CD4-positive, alpha-beta memory T cell (primary cell): ENCODE measurements around the gene ITGAE. TPM values are rescaled to one million over a fixed set of nuclear protein-coding genes. Genes with fewer than 3 reads are reported as not detected.

Experiments
- CTCF ChIA-PET: fragments of 350-600 bp; sonication (Branson Sonifier 250); formaldehyde crosslinking; loops from one replicate; lab custom pipeline; 2021; ENCODE audit warnings: inconsistent platforms; ENCODE audit not compliant: partially characterized antibody; lab: Charles Lee
- POLR2A ChIA-PET: fragments of 350-600 bp; sonication (Branson Sonifier 250); formaldehyde crosslinking; loops from one replicate; lab custom pipeline; 2021; ENCODE audit not compliant: partially characterized antibody; lab: Charles Lee
- DNase-seq, 5 donors: peaks; one replicate each; pipeline versions ENCODE4 v3.0.0 to v3.0.0-alpha.2; 2020 to 2022; ENCODE audit warnings: mixed read lengths in 1 of 5
- H3K27ac ChIP-seq: one replicate; pipeline ENCODE4 v1.7.0; 2013; ENCODE audit warnings: low read depth, low read length
- H3K27me3 ChIP-seq: 2 replicates; pipeline ENCODE4 v1.7.0; 2013; ENCODE audit warnings: mild to moderate bottlenecking, low read length, moderate library complexity; ENCODE audit not compliant: insufficient read depth
- H3K36me3 ChIP-seq: 2 replicates; pipeline ENCODE4 v1.7.0; 2013; ENCODE audit warnings: mild to moderate bottlenecking, low read length, moderate library complexity; ENCODE audit not compliant: insufficient read depth
- H3K4me1 ChIP-seq: 2 replicates; pipeline ENCODE4 v1.7.0; 2013; ENCODE audit warnings: mild to moderate bottlenecking, low read length, moderate library complexity; ENCODE audit not compliant: insufficient read depth
- H3K4me3 ChIP-seq, 2 donors: one replicate each; pipeline ENCODE4 v1.7.0; 2013; ENCODE audit warnings: low read length in 2 of 2, mild to moderate bottlenecking in 1 of 2
- H3K9me3 ChIP-seq, 2 donors: one replicate each; pipeline ENCODE4 v1.7.0; 2013; ENCODE audit warnings: low read length in 2 of 2, control low read depth in 1 of 2; ENCODE audit not compliant: control insufficient read depth in 1 of 2
- H3K27ac Mint-ChIP-seq, 7 donors: one replicate each; pipeline ENCODE4 v1.8.0; 2020 to 2021; ENCODE audit warnings: mixed read lengths in 7 of 7, mild to moderate bottlenecking in 6 of 7, inconsistent platforms in 3 of 7, moderate library complexity in 3 of 7
- H3K27me3 Mint-ChIP-seq, 2 donors: one replicate each; pipeline ENCODE4 v1.8.0; 2020 to 2021; ENCODE audit warnings: mixed read lengths in 2 of 2
- H3K36me3 Mint-ChIP-seq, 2 donors: one replicate each; pipeline ENCODE4 v1.8.0; 2020 to 2021; ENCODE audit warnings: mixed read lengths in 2 of 2, inconsistent platforms in 1 of 2, mild to moderate bottlenecking in 1 of 2
- H3K4me1 Mint-ChIP-seq, 4 donors: one replicate each; pipeline ENCODE4 v1.8.0; 2020 to 2021; ENCODE audit warnings: mixed read lengths in 4 of 4, mild to moderate bottlenecking in 1 of 4
- H3K4me3 Mint-ChIP-seq, 8 donors: one replicate each; pipeline ENCODE4 v1.8.0; 2020 to 2021; ENCODE audit warnings: mixed read lengths in 8 of 8, mild to moderate bottlenecking in 7 of 8, moderate library complexity in 6 of 8, inconsistent platforms in 3 of 8
- H3K9me3 Mint-ChIP-seq, 8 donors: one replicate each; pipeline ENCODE4 v1.8.0; 2020 to 2021; ENCODE audit warnings: mixed read lengths in 8 of 8, mild to moderate bottlenecking in 5 of 8, inconsistent platforms in 3 of 8, moderate library complexity in 1 of 8
- intact Hi-C: fragments of 100-400 bp; cut with micrococcal nuclease; formaldehyde crosslinking; loops from one replicate; pipeline ENCODE4 v1.15.1; 2023
- polyA plus RNA-seq, 2 donors: library from polyadenylated mRNA; unstranded; fragments of 300-500 nt; fragmentation: Illumina TruSeq; gene quantifications; one replicate each; pipeline ENCODE4 v1.2.3, GENCODE V29; 2021
- total RNA-seq, 2 experiments: library from RNA; stranded (reverse); gene quantifications; one replicate each; pipeline ENCODE4 v1.2.3, GENCODE V29; 2021

ITGAE gene
- total and polyA plus RNA-seq, 4 experiments from 2014 or later: 17.2 to 43.6 (median 27.7) TPM

DNA sequence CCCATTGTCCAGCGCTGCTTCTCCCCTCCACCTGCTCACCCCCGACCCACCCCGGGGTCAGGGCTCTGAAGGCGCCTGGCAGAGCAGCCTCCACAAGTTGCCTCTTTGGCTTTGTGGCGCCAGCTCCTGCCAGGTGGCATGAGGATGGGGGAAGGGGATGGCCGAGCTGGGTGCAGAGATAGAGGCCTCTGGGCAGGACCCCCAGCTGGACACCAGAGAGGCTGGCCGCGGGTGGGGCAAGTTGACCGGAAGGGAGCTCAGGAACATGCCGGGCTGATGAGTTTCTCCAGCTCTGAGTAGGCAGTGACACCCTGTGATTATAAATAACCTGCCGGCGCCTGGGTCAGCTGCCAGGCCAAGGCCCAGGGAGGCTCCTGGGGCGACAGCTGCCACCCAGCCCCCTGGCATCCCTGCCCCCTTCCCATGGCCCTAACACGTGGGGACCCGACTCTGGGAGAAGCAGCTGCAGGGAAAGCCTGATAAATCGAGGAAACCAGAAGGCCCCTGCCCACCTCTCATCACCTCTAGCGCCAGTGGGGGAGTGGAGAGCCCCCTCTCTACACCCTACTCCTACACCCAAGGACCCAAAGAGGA lies 105.8 kb downstream of the ITGAE start:
- no peak for DNase-seq

DNA sequence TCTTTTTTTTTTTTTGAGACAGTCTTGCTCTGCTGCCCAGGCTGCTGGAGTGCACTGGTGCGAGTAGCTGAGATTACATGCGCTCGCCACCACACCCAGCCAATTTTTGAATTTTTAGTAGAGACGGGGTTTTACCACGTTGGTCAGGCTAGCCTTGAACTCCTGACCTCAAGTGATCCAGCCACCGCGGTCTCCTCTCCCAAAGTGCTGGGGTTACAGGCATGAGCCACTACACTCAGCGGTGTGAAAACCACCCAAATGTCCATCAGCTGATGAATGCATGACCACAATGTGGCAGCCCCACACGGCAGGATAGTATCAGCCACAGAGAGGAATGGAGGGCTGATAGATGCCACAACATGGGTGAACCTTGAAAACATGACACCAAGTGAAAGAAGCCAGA lies 107.2 kb downstream of the ITGAE start:
- Mint-ChIP-seq H3K27me3 (no peaks in the 10 kb centered on the region), H3K4me3 (peak overlapping the region; percentile 65 to 92 (median 87)), H3K27ac (peak overlapping the region; percentile 9 to 79 (median 52)), H3K9me3 (no peaks in the 10 kb centered on the region), H3K36me3 (peaks cover 13 to 18% of the 10 kb centered on the region in 2 donors), H3K4me1 (peaks cover 8 to 36% (median 22%) of the 10 kb centered on the region in 4 donors)
- ChIA-PET POLR2A (interaction anchor here (1.1 kb wide), 1 partner anchor 17 kb away, joined by 3 read pairs; no protein-coding TSS in a partner anchor), CTCF (interaction anchor here (1.0 to 1.5 kb wide), 3 partner anchors 17 to 134 kb away, joined by 3 to 4 read pairs (median 3); no protein-coding TSS in a partner anchor)
- Histone ChIP-seq H3K4me3 (no peak overlapping the region), H3K4me1 (peaks cover 20% of the 10 kb centered on the region), H3K9me3 (no peaks in the 10 kb centered on the region), H3K27me3 (no peaks in the 10 kb centered on the region), H3K27ac (no peak overlapping the region), H3K36me3 (no peaks in the 10 kb centered on the region)
- intact Hi-C loops: no loop called here
- DNase-seq: peak in 1 of 5 donors; percentile 52

More for the DNA sequence above, 105.8 kb downstream of the ITGAE start:
- H3K36me3 Mint-ChIP-seq: peaks cover 8 to 13% of the 10 kb centered on the region in 2 donors
- intact Hi-C loops: no loop called here
- no peaks in the 10 kb centered on the region for H3K27me3 Mint-ChIP-seq
- ChIA-PET POLR2A (interaction anchor here (0.6 to 2.4 kb wide), 12 partner anchors 12 to 1890 kb away, joined by 3 to 34 read pairs (median 3); partner anchors contain the start of genes EMC6, HASPIN and TAX1BP3), CTCF (interaction anchor here (0.9 to 2.6 kb wide), 7 partner anchors 12 to 93 kb away, joined by 3 to 15 read pairs (median 5); partner anchors contain the start of gene HASPIN)
- H3K27ac Mint-ChIP-seq: peak overlapping the region in 5 of 7 donors; percentile 35 to 81 (median 64)
- Histone ChIP-seq H3K4me1 (peaks cover 20% of the 10 kb centered on the region), H3K36me3 (no peaks in the 10 kb centered on the region), H3K27ac (peak overlapping the region; percentile 48), H3K4me3 (peak overlapping the region; percentile 42 to 74), H3K9me3 (no peaks in the 10 kb centered on the region), H3K27me3 (no peaks in the 10 kb centered on the region)
- no peaks in the 10 kb centered on the region for H3K9me3 Mint-ChIP-seq
- H3K4me3 Mint-ChIP-seq: peak overlapping the region; percentile 78 to 92 (median 88)
- peaks cover 8 to 36% (median 22%) of the 10 kb centered on the region in 4 donors for H3K4me1 Mint-ChIP-seq

GRCh38 chr17:3693141-3693540 lies 107.8 kb downstream of the ITGAE start:
- DNase-seq: no peak
- Histone ChIP-seq H3K9me3 (no peaks in the 10 kb centered on the region), H3K27ac (no peak overlapping the region), H3K36me3 (no peaks in the 10 kb centered on the region), H3K4me3 (no peak overlapping the region), H3K27me3 (no peaks in the 10 kb centered on the region), H3K4me1 (peaks cover 20% of the 10 kb centered on the region)
- ChIA-PET POLR2A (interaction anchor here (1.1 kb wide), 1 partner anchor 18 kb away, joined by 3 read pairs; no protein-coding TSS in a partner anchor), CTCF (interaction anchor here (1.4 kb wide), 1 partner anchor 10 kb away, joined by 5 read pairs; no protein-coding TSS in a partner anchor)
- intact Hi-C loops: no loop called here
- Mint-ChIP-seq H3K4me1 (peaks cover 8 to 36% (median 22%) of the 10 kb centered on the region in 4 donors), H3K27ac (peak overlapping the region in 4 of 7 donors; percentile 17 to 64 (median 41)), H3K27me3 (no peaks in the 10 kb centered on the region), H3K4me3 (peak overlapping the region in 7 of 8 donors; percentile 12 to 69 (median 25)), H3K9me3 (no peaks in the 10 kb centered on the region), H3K36me3 (peaks cover 17 to 25% of the 10 kb centered on the region in 2 donors)

DNA sequence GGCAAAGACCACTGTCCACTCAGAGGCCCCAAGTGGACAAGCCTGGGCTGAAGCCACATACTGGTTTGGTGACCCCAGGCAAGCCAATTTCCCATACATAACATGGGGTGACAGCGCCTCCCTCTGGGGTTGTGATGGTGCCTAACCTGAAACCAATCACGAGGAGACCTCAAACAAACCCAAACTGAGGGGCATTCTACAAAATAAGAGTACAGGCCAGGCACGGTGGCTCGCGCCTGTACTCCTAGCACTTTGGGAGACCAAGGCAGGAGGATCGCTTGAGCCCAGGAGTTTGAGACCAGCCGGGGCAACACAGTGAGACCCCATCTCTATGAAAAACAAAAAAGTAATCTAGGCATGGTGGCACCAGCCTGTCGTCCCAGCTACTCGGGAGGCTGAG lies 108.6 kb downstream of the ITGAE start:
- Histone ChIP-seq H3K36me3 (no peaks in the 10 kb centered on the region), H3K4me3 (no peak overlapping the region), H3K9me3 (no peaks in the 10 kb centered on the region), H3K27me3 (no peaks in the 10 kb centered on the region), H3K4me1 (peaks cover 20% of the 10 kb centered on the region), H3K27ac (no peak overlapping the region)
- ChIA-PET CTCF (interaction anchor here (1.2 to 1.4 kb wide), 2 partner anchors 10 to 46 kb away, joined by 5 read pairs; no protein-coding TSS in a partner anchor), POLR2A (no interaction called here)
- H3K9me3 Mint-ChIP-seq: no peaks in the 10 kb centered on the region
- no peak for DNase-seq
- peaks cover 17 to 26% of the 10 kb centered on the region in 2 donors for H3K36me3 Mint-ChIP-seq
- intact Hi-C loops: no loop called here
- H3K27me3 Mint-ChIP-seq: no peaks in the 10 kb centered on the region
- H3K4me1 Mint-ChIP-seq: peaks cover 8 to 36% (median 22%) of the 10 kb centered on the region in 4 donors
- no peak overlapping the region for H3K4me3 Mint-ChIP-seq
- no peak overlapping the region for H3K27ac Mint-ChIP-seq

DNA sequence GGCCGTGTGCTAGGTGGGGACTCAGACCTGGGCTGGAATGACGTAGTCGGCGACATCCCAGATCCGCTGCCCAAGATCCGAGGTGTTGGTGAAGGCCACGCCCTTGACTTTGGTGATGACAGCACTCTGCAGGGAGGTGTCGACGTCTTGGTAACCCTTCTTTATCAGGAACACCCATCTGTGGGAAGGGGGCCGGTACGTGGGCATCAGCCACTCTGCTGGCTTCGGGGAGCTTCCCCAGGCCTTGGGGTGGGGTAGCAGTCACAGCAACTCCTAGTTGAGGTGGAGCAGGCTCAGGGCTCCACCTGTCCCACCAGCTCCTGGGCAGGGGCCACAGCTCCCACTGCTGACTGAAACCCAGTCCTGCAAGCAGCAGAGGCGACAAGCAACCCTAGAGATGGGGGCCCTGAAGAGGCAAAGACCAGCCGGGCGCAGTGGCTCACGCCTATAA lies 109.3 kb downstream of the ITGAE start:
- Mint-ChIP-seq H3K9me3 (no peaks in the 10 kb centered on the region), H3K27ac (no peak overlapping the region), H3K36me3 (peaks cover 17 to 26% of the 10 kb centered on the region in 2 donors), H3K4me3 (no peak overlapping the region), H3K27me3 (no peaks in the 10 kb centered on the region), H3K4me1 (peaks cover 8 to 35% (median 20%) of the 10 kb centered on the region in 4 donors)
- H3K36me3 ChIP-seq: no peaks in the 10 kb centered on the region
- H3K4me1 ChIP-seq: peaks cover 19% of the 10 kb centered on the region
- H3K27me3 ChIP-seq: no peaks in the 10 kb centered on the region
- H3K4me3 ChIP-seq: no peak overlapping the region
- DNase-seq: no peak
- no peak overlapping the region for H3K27ac ChIP-seq
- intact Hi-C loops: no loop called here
- no peaks in the 10 kb centered on the region for H3K9me3 ChIP-seq
- ChIA-PET CTCF (interaction anchor here (1.2 kb wide), 1 partner anchor 46 kb away, joined by 5 read pairs; no protein-coding TSS in a partner anchor), POLR2A (interaction anchor here (1.2 kb wide), 1 partner anchor 32 kb away, joined by 3 read pairs; the partner anchor contains the start of gene HASPIN)

GRCh38 chr17:3690094-3690715 lies 110.8 kb downstream of the ITGAE start:
- ChIA-PET POLR2A (no interaction called here), CTCF (no interaction called here)
- Mint-ChIP-seq H3K4me3 (no peak overlapping the region), H3K36me3 (peaks cover 17 to 26% of the 10 kb centered on the region in 2 donors), H3K4me1 (peaks cover 8 to 27% (median 19%) of the 10 kb centered on the region in 4 donors), H3K9me3 (no peaks in the 10 kb centered on the region), H3K27me3 (no peaks in the 10 kb centered on the region), H3K27ac (no peak overlapping the region)
- no peaks in the 10 kb centered on the region for H3K9me3 ChIP-seq
- peaks cover 15% of the 10 kb centered on the region for H3K4me1 ChIP-seq
- no peak overlapping the region for H3K27ac ChIP-seq
- no peaks in the 10 kb centered on the region for H3K36me3 ChIP-seq
- no peaks in the 10 kb centered on the region for H3K27me3 ChIP-seq
- H3K4me3 ChIP-seq: no peak overlapping the region
- intact Hi-C loops: no loop called here
- DNase-seq: no peak
